ENCODE measurements around the gene UBE2E2.
A peak's percentile ranks its signal among the peaks of the same experiment; 100 is the strongest.

The UBE2E2 gene

GRCh38 chr3:23396746-23397145 lies 193.6 kb downstream of the UBE2E2 start:
- DNase-seq: no peak

DNA sequence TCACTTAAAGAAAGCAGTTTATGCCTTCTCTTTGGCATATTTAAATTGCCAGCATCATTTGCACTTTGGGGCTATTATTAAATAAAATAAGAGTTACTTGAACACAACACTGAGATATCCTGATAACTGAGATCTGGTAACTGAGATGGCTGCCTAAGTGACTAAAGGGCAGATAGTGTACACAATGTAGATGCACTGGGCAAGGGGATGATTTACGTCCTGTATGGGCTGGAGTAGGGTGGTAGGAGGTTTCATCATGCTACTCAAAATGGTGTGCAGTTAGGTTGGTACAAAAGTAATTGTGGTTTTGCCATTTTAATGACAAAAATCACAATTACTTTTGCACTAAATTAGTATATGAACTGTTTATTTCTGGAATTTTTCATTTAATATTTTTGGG lies 196.1 kb downstream of the UBE2E2 start:
- no peak for DNase-seq

DNA sequence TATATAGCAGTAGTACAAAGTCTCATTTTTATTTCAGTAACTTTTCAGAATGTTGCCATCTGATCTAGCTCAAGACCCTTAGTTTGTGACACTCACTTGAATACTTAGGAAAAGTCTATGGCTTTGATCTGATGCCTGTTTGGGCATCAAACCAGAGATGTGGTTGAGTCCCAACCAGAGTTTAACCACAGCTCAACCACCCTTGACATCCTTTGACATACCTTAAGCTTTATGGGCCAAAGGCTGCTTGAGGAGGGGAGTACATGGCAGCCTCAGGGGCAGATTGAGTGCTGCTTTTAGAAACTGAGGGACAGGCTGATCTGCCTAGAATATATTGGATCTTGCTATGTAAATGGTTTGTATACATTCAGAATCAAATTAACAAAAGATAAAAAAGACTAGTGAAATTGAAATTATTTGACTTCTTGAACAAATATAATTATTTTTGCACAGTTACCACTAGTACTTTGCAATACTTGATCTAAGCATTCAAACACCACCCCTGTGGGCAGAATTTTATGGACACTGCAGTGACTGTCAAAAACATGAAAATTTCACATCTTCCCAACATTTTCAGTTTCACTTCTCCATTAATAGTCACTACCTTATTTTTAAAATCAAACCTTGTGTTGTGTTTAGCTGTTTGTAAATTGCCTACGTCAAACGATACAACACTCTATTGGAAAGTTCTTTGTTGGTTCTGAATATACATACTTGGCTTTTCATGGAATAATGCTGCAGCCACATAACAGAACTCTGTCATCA lies 199.8 kb downstream of the UBE2E2 start:
- DNase-seq: no peak

- no peak for DNase-seq
Observed at GRCh38 chr3:23404246-23404645, 201.1 kb downstream of the UBE2E2 start.

GRCh38 chr3:23405081-23405480 lies 202.0 kb downstream of the UBE2E2 start:
- DNase-seq: no peak

GRCh38 chr3:23406601-23407000 lies 203.5 kb downstream of the UBE2E2 start:
- no peak for DNase-seq

- no peak for DNase-seq
Observed at GRCh38 chr3:23418026-23418425, 214.9 kb downstream of the UBE2E2 start.

GRCh38 chr3:23421811-23422516 lies 218.8 kb downstream of the UBE2E2 start:
- DNase-seq: no peak

DNA sequence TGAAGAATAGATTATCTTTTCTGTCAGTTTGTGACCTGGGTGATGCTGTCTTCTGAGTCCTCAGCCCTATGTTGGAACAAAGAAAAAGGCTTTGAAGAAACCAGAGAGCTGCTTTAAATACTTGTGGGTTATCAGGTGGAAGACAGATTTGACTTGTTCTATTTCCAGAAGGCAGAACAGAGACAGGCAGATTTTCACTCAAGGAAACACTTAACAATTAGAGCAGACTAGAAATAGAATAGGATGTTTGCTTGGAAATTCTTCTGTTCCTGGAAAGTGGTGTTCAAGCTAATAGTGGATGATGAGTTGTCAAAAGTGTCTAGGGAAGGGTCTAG lies 219.4 kb downstream of the UBE2E2 start:
- DNase-seq: no peak

DNA sequence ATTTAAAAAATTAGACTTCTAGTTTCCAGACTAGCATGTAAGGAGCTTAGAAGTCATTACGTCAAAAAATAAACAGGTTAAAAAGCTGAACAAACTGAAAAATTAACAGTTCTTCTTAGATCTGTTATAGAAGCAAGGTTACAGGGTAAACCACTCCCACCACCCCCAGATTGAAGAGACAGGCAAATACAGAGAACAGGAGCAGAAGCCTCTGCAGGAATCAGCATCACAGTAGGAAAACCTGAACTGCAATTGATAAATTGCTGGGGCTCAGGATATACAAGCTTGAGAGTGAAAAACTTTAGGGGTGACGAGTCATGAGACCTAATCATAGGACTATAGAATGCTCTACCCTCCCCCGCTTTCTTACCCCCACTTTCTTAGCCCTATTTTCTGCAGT lies 222.3 kb downstream of the UBE2E2 start:
- no peak for DNase-seq

- no peak for DNase-seq
Observed at GRCh38 chr3:23430781-23431398, 227.8 kb downstream of the UBE2E2 start.

DNA sequence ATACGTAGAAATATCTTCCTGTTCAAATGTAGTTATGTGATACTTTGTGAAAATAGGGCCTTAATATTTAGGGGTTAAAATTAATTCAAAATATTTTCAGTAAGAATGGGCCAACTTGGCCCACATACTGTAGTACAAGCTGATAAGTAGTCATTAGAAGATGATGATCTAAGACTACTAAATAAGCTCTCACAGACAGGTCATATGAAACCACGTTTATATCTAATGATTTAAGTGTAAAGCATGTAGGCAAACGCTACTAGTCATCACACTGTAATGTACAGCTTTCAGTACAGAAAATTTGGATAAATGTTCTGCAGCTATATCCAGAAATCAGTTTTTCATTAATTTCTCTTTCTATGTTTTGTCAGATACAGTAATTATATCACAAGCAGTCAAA lies 228.6 kb downstream of the UBE2E2 start:
- no peak for DNase-seq

DNA sequence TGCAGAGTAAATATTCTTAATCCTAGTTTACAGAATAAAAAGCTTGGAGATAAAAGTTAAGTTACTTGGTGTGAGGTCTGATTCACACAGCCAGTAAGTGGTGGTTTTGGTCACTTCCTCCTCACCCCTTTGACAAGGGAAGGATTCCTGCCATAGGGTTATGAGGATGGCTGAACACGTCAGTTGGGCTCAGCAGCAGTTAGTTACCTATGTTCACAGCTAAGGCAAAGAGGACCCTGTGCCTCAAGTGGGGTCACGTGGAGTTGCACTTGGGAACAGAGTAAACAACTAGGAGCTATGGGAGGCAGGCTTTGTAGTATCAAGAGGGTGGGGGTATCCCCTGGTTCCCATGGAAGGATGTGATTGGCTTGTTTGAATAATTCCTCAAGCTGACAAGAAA lies 232.2 kb downstream of the UBE2E2 start:
- no peak for DNase-seq

GRCh38 chr3:23435904-23436303 lies 232.8 kb downstream of the UBE2E2 start:
- no peak for DNase-seq

GRCh38 chr3:23437484-23438145 lies 234.5 kb downstream of the UBE2E2 start:
- DNase-seq: no peak

GRCh38 chr3:23438657-23439056 lies 235.5 kb downstream of the UBE2E2 start:
- DNase-seq: no peak

DNA sequence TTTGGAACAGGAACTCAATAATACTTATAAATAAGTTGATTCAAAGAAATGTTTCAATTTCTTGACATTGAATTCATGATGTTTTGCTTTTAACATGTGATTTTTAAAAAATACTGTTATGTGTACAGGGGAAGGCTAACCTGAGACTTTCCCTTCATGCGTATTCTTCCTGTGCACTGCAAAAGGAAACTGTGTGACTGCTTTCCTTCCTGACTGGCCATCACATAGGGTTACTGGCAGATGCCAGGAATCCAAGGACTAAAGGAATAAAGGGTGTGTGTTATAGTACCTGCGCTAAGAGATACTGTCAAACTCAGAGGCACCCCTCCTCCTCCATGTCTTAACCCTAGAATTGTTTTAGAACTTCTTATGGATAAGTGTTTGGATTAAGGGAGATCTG lies 236.0 kb downstream of the UBE2E2 start:
- DNase-seq: no peak

- no peak for DNase-seq
Observed at GRCh38 chr3:23440416-23441294, 237.5 kb downstream of the UBE2E2 start.

DNA sequence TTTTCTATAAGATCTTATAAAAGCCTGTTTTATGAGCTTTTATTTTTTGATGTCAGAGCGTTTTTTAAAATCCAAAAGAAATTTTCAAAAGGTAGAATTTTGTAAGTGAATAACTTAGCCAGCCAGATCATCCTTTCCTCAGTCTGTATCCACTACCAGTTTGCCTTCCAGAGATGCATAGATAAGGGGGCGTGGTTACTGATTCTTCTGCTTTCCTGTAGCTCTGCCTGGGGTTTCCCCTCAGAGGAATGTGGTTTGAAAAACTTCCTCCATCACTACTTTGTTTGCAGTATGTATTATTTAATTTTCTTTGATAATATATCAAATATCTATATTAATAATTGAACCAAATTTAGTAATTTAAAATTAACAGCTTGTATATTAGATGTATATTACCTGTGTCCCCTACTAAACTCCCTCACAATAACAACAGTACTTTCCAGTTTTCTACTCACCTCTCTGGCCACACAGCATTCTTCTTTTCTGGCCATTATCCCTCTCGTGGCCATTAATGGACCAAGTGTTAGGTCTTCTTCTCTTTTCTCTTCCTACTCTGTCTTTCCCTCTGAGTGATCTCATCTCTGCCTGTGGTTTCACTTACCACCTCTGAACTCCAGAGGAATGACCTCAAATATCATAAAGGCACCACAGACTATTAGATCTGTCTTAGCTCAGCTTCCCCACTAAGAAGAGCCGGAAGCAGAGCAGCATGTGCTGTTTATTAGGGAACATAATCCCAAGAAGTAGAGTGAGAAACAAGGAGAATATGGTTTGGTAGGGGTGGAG lies 239.7 kb downstream of the UBE2E2 start:
- DNase-seq: peak in 1 of 2 donors; percentile 10

DNA sequence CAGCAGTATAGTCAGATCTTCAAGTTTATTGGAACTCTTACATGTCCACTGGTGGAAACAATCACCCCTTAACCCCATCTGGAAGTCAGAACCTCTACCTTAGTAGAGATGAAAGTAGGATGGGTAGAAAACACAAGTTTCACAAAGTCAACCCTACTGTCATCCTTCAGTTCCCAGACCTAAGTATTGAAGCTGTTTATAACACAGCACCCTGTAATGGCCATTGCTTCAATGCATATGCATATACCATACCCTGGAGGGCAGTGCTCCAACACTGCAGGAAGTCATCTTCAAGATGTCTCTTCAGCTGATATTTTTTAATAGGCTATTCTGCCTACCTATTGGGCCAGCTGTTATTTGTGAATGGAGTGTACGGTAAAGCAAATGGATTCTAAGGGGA lies 241.3 kb downstream of the UBE2E2 start:
- no peak for DNase-seq

DNA sequence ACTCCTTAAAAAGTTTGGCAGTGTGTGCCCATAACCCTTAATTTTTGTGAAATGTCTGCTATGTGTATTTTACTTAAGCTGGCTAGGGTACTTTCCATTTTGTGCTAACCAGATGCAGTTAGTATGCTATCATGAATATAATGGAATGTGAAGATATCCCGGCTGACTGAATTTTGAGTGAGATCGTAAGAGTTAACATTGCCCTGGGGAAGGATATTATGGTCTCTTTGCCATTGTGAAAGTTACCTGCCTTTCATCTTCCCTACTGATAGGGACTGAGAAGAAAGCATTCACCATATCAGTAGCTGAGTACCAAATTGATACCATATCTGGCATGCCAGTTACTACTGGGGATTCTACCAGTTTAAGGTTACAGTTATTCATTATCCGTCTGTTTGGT lies 243.2 kb downstream of the UBE2E2 start:
- no peak for DNase-seq

DNA sequence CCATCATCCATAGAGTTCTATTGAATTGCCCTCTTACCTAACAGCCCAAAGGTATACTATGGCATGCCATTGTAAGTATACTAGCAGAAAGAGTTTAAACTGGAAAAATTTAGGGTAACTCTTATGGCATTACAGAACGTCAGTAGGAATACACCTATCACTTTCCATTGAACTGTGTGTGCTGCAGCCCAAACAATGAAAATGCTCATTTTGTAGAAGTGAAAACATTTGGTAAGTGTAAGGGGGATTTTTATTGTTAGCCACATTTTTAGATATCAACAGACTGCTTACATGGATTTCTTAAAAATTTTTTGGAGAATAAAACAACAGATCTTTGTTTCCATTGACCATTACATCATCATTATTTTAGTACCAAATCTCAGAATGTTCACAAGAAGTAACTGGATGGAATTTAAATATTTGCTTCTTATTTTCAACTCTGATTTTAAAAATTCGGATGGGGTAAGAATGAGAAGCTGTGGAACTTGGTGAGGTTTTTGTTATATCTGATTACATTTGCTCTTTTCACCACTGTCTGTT lies 245.9 kb downstream of the UBE2E2 start:
- no peak for DNase-seq

Measured in activated CD4-positive, alpha-beta T cell treated with anti-CD3 and anti-CD28 coated beads for 4 hours (primary cell).